HG03097 (cell line): ENCODE results near the gene CRMP1.
"Not testable (repeated sequence)": the region's sequence is repeated elsewhere in the genome, so short reads cannot be mapped to it uniquely, and the experiment has no call there.

ENCODE experiments used
- ATAC-seq: cut with Tn5 transposase; IDR thresholded peaks from one replicate; pipeline ENCODE4 v1.9.1; 2021; ENCODE audit not compliant: unreplicated experiment, low FRiP score

CRMP1 gene

GRCh38 chr4:5826437-5827107, 66.3 kb downstream of the CRMP1 start:
- ATAC-seq = no peak

DNA sequence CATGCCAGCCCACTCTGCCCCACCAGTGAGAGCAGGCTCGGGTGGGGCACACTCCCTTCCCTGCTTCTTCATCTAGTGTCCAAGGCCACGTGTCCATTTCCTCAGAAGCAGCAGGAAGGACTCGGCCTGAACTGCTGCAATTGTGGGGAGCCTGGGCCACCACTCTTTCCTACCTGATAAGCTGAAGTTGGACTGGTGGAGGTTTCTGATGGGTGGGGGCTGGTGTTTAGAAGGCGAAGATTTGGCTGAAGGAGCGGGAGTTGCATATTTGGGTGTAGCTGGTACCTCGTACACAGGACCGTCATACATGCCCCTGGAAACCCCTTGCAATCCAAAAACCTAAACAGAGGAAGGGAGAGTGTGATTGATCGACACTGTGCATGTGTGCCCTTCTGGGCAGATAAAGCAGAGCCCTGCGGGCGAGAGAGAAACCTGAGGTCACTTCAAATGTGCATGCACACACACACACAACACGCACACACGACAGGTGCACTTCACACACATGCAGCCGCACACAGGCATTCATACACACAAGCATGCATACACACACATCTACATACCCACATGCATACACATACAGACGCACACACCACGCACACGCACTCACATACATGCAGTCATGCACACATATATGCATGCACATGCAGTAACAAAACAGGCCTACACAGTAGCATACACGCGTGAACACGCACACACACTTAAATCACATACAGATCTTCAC, 67.4 kb downstream of the CRMP1 start:
- no peak for ATAC-seq

- ATAC-seq = no peak
Observed at GRCh38 chr4:5824635-5825034, 68.3 kb downstream of the CRMP1 start.

- no peak for ATAC-seq
Observed at GRCh38 chr4:5824227-5824626, 68.7 kb downstream of the CRMP1 start.

- ATAC-seq = no peak
Observed at GRCh38 chr4:5823542-5824211, 69.2 kb downstream of the CRMP1 start.

- ATAC-seq = no peak
Observed at GRCh38 chr4:5822619-5823018, 70.3 kb downstream of the CRMP1 start.

DNA sequence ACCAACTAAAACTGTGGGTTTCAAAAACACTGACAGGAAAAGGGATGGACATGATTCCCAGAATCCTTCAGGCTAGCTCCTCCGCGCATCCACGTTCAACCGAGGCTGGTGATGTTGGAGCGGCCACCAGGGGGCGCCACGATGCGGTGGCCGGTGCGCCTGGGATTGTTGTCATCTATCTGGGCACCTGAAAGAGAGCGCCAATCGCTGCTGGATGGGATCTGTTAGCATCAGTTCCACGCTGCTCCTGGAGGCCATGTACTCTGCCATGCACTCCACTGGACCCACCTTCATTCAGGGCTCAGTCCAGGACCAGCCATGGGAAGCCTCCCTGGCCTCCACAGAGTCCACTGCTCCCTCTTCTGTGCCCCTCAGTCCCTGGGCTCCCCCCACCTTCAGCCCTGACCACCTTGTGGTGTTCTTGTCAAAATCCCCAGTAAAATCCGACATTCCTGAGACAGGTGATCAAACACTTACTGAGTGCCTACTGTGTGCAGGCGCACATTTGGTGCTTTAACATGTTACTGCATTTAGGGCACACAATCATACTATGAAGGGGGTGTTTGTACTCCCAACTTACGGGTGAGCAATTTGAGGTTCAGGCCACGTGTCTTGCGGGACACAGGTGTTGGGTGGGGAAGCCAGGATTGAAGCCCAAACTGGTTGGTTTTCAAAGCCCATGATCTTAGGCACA, 71.1 kb downstream of the CRMP1 start:
- ATAC-seq = no peak

- no peak for ATAC-seq
Observed at GRCh38 chr4:5816851-5817375, 76.0 kb downstream of the CRMP1 start.

DNA sequence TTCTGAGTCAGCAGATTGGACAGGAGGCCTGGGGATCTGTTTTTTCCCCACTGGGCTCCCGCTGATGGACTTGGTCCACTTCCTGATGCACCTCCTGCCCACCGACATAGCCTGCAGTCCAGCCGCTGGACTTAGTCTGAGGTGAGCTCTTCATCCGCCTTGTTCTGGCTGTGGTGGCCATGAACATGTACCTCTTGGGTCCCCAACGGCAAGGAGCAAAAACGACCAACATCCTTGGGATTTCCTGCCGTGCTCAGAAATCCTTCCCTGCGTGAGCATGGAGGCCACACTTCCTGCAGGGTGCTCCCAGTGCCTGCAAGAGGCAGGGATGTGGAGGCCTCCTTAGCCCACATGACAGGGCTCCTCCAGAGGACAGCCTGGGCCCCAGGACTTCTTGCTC, 76.8 kb downstream of the CRMP1 start:
- ATAC-seq = no peak

- no peak for ATAC-seq
Observed at GRCh38 chr4:5815641-5816040, 77.2 kb downstream of the CRMP1 start.

DNA sequence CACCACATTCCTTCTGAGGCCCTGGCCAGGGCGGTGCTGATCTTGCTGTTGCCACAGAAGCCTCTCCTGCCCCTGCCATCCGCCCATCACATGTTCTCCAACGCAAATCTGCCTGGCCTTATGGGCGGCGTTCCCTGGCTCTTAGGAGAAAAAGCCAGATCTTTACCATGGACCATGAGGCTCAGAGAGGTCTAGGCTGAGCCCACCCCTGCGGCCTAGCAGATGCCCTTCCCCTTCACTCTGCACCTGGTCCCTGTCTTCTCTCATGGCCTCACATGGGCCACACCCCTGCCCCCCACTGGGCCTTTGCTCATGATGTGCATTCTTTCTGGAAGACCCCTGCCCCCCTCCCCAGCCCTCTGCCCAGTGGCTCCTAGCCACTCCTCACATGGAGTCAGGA, 78.5 kb downstream of the CRMP1 start:
- no peak for ATAC-seq

DNA sequence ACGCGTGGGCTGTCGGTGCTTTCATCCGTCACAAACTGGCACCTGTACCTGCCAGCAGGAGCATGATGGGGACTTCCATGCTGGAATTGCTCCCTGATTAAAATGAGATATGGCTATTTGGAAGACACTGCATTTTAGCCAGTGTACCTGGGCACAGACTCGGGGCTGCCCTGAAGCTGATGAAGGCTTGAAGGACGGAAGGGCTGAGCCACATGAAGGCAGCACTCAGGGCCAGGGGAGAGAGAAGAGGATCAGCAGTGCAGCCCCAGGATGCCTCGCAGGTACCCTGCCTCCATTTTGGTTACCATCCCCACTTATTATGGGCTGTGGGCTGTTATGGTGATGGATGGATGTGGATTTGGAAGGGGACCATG, 79.0 kb downstream of the CRMP1 start:
- ATAC-seq = no peak

- ATAC-seq = no peak
Observed at GRCh38 chr4:5812506-5813229, 80.2 kb downstream of the CRMP1 start.

GRCh38 chr4:5812057-5812456, 80.8 kb downstream of the CRMP1 start:
- ATAC-seq = not testable (repeated sequence)

DNA sequence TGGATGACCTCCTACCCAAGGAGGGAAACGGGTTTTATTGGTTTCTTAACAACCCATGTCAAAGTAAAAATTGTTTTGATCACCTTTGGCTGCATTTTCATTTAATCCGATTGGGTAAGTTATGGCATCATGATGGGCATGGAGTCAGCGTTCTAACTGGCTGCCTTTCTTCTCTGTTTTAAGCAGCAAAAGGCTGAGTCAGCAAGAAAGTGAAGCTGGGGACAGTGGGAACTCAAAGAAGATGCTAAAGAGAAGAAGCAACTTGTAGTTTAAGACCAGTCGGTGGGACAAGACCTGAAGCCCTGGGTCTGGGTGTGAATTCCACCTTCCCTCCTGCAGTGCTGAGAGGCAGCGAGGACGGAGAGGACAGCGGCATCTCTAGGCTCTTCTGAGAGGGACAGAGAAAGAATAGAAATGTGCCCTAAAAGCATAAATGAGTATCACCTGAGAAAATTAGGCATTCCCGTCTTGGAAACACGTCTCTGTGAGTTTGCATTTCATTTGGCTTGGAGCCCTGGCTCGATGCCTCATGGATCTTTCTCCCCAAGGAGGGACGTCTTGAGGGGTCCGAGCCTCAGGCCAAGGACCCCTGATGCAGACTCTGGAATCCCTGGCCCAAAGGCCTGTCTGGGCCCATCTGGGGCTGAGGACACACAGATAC, 82.0 kb downstream of the CRMP1 start:
- no peak for ATAC-seq

DNA sequence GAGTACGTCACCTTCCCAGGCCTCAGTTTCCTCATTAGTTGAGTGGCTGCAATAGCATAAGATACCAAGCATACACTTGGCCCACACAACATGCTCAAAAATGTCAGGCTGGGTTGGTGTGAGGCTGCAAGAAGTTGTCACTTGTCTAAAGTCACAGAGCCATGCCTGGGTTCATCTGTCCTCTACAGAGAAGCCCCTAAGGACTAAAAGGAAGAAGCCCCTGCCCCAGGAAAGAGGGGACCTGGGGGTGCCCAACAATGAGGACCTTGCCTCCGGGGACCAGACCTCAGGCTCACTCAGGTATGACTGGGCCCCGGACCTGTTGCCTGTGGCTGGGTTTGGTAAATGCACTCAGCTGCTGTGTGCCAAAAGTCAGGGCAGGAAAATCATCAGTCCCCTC, 82.7 kb downstream of the CRMP1 start:
- ATAC-seq = no peak

GRCh38 chr4:5809216-5809776, 83.6 kb downstream of the CRMP1 start:
- ATAC-seq = no peak

DNA sequence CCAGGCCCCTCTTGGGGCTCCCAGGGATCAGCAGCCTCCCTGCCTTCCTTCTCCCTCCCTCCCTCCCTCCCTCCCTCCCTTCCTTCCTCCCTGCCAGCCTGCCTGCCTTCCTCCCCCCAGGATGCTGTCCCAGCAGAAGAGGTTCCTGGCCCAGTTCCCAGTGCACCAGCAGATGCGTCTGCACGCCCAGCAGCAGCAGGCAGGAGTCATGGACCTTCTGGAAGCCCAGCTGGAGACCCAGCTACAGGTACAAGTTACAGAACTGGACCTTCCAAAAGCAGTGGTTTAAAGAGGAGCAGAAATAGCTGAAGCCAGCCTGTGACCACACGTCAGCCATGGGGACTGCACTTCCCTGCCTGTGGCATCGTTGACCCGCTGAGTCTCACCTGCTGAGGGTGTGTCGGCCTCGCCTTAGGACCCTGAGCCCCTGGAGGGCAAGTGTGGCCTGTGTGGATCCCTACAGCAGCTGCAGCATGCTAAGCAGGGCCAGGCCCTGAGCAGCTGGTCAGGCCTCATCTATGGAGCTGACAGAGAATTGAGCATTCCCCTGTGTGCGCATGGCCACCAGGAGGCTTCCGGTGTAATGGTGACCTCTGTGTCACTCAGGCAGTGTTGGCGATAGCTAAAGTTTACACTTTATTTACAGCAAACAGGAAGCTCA, 84.7 kb downstream of the CRMP1 start:
- ATAC-seq = no peak

GRCh38 chr4:5805270-5805669, 87.6 kb downstream of the CRMP1 start:
- no peak for ATAC-seq
